ENCODE results near the gene INHBB. TPM values are rescaled to one million over a fixed set of nuclear protein-coding genes. Genes with fewer than 3 reads are reported as not detected.

The INHBB gene
- total RNA-seq, 4 donors from 2014 or later = 0.31 to 8.4 (median 3.4) TPM

DNA sequence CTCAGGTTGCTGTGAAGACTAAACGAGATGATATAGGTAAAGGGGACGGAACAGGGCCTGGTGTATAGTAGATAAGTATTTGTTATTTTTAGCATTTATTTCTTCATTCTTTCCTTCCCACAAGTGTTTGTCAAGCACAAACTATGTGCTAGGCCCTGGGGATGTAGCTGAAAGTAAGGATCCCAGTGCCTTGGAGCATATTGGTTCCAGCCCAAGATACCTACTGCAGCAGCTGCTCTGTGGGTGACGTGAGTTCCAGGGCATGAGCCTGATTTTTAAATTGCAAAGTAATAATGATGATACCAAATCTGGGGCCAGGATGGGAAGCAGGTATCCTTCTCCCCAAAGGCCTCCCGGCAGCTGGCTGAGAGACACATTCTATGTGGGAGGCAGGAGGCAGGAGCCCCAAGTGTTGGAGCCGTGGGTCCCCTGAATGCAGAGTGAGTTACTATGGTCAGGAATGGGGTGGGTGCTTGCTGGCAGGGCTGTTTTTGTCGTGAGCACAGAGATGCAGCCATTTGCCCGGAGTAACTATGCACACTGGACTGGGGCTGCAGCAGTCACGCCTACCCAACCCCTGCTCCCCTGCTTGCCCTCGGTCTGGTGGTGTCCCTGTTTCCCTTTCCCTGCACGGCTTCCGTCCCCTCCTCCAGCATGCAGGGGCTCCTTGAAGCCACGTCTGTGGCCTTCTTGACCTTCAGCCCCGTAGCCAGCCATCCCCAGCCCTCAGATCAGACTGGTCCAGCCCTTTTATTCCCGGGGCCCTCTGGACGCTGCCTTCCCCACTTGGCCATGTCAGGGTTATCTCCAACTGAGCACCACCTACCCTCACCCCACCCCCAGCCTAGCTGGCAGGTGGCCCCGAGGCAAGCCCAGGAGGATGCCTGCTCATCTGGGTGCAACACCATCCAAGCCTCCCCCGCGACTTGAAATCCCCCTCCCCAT, 52.4 kb downstream of the INHBB start:
- H3K4me1 ChIP-seq = no peaks in the 10 kb centered on the region
- no peak overlapping the region for H3K27ac ChIP-seq
- H3K9me3 ChIP-seq = no peaks in the 10 kb centered on the region
- no peak overlapping the region for H3K4me3 ChIP-seq
- TF ChIP-seq POLR2AphosphoS5 (IDR thresholded peaks at IDR 0.05) (no peak), POLR2A (IDR thresholded peaks at IDR 0.05) (no peak), EP300 (IDR thresholded peaks at IDR 0.05) (no peak)
- TF ChIP-seq, protein P1, sequence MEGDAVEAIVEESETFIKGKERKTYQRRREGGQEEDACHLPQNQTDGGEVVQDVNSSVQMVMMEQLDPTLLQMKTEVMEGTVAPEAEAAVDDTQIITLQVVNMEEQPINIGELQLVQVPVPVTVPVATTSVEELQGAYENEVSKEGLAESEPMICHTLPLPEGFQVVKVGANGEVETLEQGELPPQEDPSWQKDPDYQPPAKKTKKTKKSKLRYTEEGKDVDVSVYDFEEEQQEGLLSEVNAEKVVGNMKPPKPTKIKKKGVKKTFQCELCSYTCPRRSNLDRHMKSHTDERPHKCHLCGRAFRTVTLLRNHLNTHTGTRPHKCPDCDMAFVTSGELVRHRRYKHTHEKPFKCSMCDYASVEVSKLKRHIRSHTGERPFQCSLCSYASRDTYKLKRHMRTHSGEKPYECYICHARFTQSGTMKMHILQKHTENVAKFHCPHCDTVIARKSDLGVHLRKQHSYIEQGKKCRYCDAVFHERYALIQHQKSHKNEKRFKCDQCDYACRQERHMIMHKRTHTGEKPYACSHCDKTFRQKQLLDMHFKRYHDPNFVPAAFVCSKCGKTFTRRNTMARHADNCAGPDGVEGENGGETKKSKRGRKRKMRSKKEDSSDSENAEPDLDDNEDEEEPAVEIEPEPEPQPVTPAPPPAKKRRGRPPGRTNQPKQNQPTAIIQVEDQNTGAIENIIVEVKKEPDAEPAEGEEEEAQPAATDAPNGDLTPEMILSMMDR (IDR thresholded peaks at IDR 0.05) = no peak
- WGBS, 2 donors (ENCODE audit: low coverage in 1 of 2) = 67 to 73% methylated on average over 5 to 18 of the region's 18 CpGs
- H3K27me3 ChIP-seq = peaks cover 52% of the 10 kb centered on the region
- no peaks in the 10 kb centered on the region for H3K36me3 ChIP-seq
- ATAC-seq = no peak

DNA sequence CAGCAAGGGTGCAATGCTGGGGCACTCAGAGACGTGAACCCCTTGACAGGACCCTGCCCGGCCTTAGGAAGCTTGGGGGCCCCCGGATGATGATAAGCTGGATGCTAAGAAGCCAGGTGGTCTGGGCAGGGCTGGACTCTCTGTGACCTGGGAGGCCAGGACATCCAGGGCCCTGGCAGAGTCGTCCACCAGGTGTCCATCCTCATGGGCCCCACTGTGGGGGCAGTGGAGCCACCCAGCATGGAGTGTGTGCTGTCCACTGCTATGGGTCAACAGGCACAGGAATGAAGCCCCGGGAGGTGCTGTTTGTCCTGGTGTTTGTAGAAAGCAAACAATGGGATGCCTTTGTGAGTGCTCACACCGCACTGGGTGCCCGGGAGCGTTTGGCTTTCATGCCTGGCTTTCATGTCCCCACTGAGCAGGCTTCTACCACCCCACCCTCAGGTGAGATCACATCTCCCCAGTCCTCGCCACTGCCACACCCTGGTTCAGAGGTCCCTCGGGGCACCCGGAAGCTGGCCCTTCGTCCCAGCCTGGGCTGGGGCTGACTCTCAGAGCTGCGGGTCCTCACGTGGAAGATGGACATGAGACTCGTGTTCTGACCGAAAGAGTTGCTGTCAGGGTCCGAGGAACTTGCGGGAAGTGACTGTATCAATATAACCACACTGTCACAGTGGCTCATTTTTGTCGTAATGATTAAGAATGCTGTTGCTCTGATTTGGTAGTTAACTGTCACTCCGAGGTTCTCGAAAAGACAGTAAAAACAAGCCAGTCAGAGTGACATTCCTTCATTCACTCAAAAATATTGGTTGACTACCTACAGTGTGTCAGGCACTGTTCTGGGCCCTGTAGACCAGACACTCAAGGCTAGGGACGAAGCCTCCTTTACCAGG, 53.3 kb downstream of the INHBB start:
- peaks cover 52% of the 10 kb centered on the region for H3K27me3 ChIP-seq
- TF ChIP-seq POLR2A (IDR thresholded peaks at IDR 0.05) (no peak), EP300 (IDR thresholded peaks at IDR 0.05) (no peak), POLR2AphosphoS5 (IDR thresholded peaks at IDR 0.05) (no peak)
- TF ChIP-seq, protein P1 (IDR thresholded peaks at IDR 0.05) = no peak
- H3K36me3 ChIP-seq = no peaks in the 10 kb centered on the region
- H3K27ac ChIP-seq = no peak overlapping the region
- no peak for ATAC-seq
- no peak overlapping the region for H3K4me3 ChIP-seq
- H3K4me1 ChIP-seq = no peaks in the 10 kb centered on the region
- WGBS, 2 donors (ENCODE audit: low coverage in 1 of 2) = 73 to 93% methylated on average over 3 to 5 of the region's 22 CpGs
- no peaks in the 10 kb centered on the region for H3K9me3 ChIP-seq

- no peaks in the 10 kb centered on the region for H3K4me1 ChIP-seq
- H3K27ac ChIP-seq = no peak overlapping the region
- no peak overlapping the region for H3K4me3 ChIP-seq
- 66% methylated on average over 5 of the region's 8 CpGs; no CpG with 5 or more reads in 1 of the 2 donors for WGBS, 2 donors (ENCODE audit: low coverage in 1 of 2)
- no peak for ATAC-seq
- TF ChIP-seq POLR2AphosphoS5 (IDR thresholded peaks at IDR 0.05) = no peak
- TF ChIP-seq POLR2A (IDR thresholded peaks at IDR 0.05) = no peak
- TF ChIP-seq, protein P1 (IDR thresholded peaks at IDR 0.05) = no peak
- TF ChIP-seq EP300 (IDR thresholded peaks at IDR 0.05) = no peak
- H3K36me3 ChIP-seq = no peaks in the 10 kb centered on the region
- H3K9me3 ChIP-seq = no peaks in the 10 kb centered on the region
- H3K27me3 ChIP-seq = peaks cover 50% of the 10 kb centered on the region
Measured at GRCh38 chr2:120399889-120400240, 53.9 kb downstream of the INHBB start.

- Histone ChIP-seq H3K36me3 (no peaks in the 10 kb centered on the region), H3K27ac (no peak overlapping the region), H3K27me3 (peaks cover 43% of the 10 kb centered on the region), H3K9me3 (no peaks in the 10 kb centered on the region), H3K4me3 (no peak overlapping the region), H3K4me1 (no peaks in the 10 kb centered on the region)
- 64 to 75% methylated on average over 4 to 7 of the region's 11 CpGs for WGBS, 2 donors (ENCODE audit: low coverage in 1 of 2)
- TF ChIP-seq, protein P1 (IDR thresholded peaks at IDR 0.05) = no peak
- TF ChIP-seq POLR2AphosphoS5 (IDR thresholded peaks at IDR 0.05) = no peak
- no peak for TF ChIP-seq EP300 (IDR thresholded peaks at IDR 0.05)
- TF ChIP-seq POLR2A (IDR thresholded peaks at IDR 0.05) = no peak
- ATAC-seq = no peak
Measured at GRCh38 chr2:120400551-120400950, 54.6 kb downstream of the INHBB start.

Other genes with a start within 250 kb of the INHBB start
- 10 to 100 TPM; 22.8 to 28.9 (median 25.3) TPM for gene TMEM185B, start 122.7 kb upstream of the INHBB start, total RNA-seq
- 10 to 100 TPM; 35.5 to 56.6 (median 53.4) TPM for gene RALB, start 93.3 kb upstream of the INHBB start, total RNA-seq